Measurements from ENCODE around the gene DAGLA.

DNA sequence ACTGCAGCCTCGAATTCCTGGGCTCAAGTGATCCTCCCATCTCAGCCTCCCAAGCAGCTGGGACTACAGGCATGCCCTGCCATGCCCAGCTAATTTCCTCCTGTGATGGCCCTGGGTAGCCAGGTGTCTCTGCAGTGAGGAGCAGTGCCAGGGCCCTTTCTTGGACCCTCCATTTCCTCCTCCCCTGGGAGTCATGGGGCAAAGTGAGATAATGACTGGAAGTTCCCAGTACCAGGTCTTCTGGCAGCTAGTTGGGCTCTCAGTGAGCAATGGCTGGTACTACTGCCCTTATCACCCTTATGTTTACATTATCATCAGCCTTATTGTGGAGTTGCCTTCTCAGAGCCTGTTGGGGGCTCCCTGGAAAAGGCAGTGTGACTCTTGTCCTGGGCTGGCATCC lies 17.6 kb downstream of the DAGLA start:
- TF ChIP-seq, protein P1, sequence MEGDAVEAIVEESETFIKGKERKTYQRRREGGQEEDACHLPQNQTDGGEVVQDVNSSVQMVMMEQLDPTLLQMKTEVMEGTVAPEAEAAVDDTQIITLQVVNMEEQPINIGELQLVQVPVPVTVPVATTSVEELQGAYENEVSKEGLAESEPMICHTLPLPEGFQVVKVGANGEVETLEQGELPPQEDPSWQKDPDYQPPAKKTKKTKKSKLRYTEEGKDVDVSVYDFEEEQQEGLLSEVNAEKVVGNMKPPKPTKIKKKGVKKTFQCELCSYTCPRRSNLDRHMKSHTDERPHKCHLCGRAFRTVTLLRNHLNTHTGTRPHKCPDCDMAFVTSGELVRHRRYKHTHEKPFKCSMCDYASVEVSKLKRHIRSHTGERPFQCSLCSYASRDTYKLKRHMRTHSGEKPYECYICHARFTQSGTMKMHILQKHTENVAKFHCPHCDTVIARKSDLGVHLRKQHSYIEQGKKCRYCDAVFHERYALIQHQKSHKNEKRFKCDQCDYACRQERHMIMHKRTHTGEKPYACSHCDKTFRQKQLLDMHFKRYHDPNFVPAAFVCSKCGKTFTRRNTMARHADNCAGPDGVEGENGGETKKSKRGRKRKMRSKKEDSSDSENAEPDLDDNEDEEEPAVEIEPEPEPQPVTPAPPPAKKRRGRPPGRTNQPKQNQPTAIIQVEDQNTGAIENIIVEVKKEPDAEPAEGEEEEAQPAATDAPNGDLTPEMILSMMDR (conservative IDR thresholded peaks at IDR 0.05; ENCODE audit: low read depth, low read length) = no peak
- TF ChIP-seq EZH2 (IDR thresholded peaks at IDR 0.05; ENCODE audit: borderline replicate concordance, low read depth, low read length, poor library complexity, severe bottlenecking) = no peak
